ENCODE results near the gene SYNJ2. TPM values are rescaled to one million over a fixed set of nuclear protein-coding genes. Genes with fewer than 3 reads are reported as not detected.

SYNJ2 gene
- total and polyA plus RNA-seq, 3 donors from 2014 or later, result 5.8 to 17.7 (median 7.6) TPM

DNA sequence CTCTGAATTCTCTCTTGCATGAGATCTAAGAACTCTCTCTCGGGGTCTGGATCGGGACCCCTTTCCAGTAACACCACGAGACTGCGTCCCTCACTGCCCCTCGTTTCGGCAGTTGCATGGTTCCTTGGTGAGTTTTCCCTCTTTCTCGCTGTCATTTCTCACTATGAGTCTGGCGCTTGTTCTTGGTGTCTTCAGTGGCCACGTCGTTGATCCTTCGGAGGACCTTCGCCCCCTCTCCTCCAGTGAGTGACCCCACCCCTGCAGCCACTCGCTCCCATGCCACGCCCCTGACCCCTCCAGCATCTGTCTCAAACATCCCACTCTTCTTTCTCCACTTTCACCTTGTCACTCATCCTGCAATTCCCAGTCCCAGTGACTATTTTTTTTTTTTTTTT, 23.0 kb downstream of the SYNJ2 start:
- 95 to 96% methylated on average over 14 of the region's 14 CpGs for WGBS, 2 donors
- Histone ChIP-seq H3K27me3 (no peaks in the 10 kb centered on the region), H3K4me3 (no peak overlapping the region), H3K9me3 (no peaks in the 10 kb centered on the region), H3K36me3 (ENCODE audit: low read depth, missing control alignments) (no peaks in the 10 kb centered on the region), H3K4me1 (peaks cover 8% of the 10 kb centered on the region), H3K27ac (no peak overlapping the region)
- intact Hi-C loops (cut with DNase I; ENCODE audit: low total_unique reads), result no loop called here
- no peak for DNase-seq
- TF ChIP-seq, protein P1, sequence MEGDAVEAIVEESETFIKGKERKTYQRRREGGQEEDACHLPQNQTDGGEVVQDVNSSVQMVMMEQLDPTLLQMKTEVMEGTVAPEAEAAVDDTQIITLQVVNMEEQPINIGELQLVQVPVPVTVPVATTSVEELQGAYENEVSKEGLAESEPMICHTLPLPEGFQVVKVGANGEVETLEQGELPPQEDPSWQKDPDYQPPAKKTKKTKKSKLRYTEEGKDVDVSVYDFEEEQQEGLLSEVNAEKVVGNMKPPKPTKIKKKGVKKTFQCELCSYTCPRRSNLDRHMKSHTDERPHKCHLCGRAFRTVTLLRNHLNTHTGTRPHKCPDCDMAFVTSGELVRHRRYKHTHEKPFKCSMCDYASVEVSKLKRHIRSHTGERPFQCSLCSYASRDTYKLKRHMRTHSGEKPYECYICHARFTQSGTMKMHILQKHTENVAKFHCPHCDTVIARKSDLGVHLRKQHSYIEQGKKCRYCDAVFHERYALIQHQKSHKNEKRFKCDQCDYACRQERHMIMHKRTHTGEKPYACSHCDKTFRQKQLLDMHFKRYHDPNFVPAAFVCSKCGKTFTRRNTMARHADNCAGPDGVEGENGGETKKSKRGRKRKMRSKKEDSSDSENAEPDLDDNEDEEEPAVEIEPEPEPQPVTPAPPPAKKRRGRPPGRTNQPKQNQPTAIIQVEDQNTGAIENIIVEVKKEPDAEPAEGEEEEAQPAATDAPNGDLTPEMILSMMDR (IDR thresholded peaks at IDR 0.05), result no peak
- TF ChIP-seq POLR2A (IDR thresholded peaks at IDR 0.05), result no peak

DNA sequence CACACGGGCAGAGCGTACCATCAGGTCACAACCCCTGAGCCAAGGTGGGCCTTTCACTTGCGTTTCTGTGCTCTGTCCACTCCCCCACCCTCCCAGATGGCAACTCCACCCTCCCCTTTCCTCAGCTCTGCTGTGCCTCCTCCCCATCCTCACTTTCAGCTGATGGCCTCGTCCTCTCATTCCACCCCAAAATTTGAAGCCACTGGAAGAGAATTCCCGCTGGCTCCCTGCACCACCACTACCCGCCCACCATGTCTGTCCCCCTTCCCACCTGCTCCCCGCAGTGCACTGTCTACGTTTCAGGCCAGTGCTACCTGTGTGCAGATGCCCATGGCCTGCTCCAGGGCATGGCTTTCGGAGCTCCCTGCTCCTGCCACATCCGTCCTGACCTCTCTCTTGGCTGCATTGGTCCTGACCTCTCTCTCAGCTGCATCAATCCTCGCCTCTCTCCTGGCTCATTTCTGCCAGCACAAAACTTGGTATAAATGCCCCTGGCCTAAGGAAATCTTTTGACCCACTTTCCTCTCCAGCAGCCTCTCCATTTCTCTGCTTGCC, 24.0 kb downstream of the SYNJ2 start:
- Histone ChIP-seq H3K27me3 (no peaks in the 10 kb centered on the region), H3K9me3 (no peaks in the 10 kb centered on the region), H3K4me3 (no peak overlapping the region), H3K4me1 (peaks cover 10% of the 10 kb centered on the region), H3K27ac (no peak overlapping the region), H3K36me3 (ENCODE audit: low read depth, missing control alignments) (no peaks in the 10 kb centered on the region)
- DNase-seq, result no peak
- TF ChIP-seq, protein P1 (IDR thresholded peaks at IDR 0.05), result no peak
- TF ChIP-seq POLR2A (IDR thresholded peaks at IDR 0.05), result no peak
- 90 to 92% methylated on average over 11 of the region's 11 CpGs for WGBS, 2 donors
- intact Hi-C loops (cut with DNase I; ENCODE audit: low total_unique reads), result no loop called here

- TF ChIP-seq POLR2A (IDR thresholded peaks at IDR 0.05), result no peak
- TF ChIP-seq, protein P1 (IDR thresholded peaks at IDR 0.05), result no peak
- 87% methylated on average over 7 of the region's 7 CpGs for WGBS, 2 donors
- peaks cover 10% of the 10 kb centered on the region for H3K4me1 ChIP-seq
- no peaks in the 10 kb centered on the region for H3K9me3 ChIP-seq
- H3K36me3 ChIP-seq (ENCODE audit: low read depth, missing control alignments), result no peaks in the 10 kb centered on the region
- intact Hi-C loops (cut with DNase I; ENCODE audit: low total_unique reads), result no loop called here
- no peak overlapping the region for H3K27ac ChIP-seq
- no peak for DNase-seq
- no peak overlapping the region for H3K4me3 ChIP-seq
- no peaks in the 10 kb centered on the region for H3K27me3 ChIP-seq
These were observed 24.7 kb downstream of the SYNJ2 start for GRCh38 chr6:158006331-158006730.

- 93 to 95% methylated on average over 11 of the region's 11 CpGs for WGBS, 2 donors
- H3K27ac ChIP-seq, result no peak overlapping the region
- TF ChIP-seq POLR2A (IDR thresholded peaks at IDR 0.05), result no peak
- TF ChIP-seq, protein P1 (IDR thresholded peaks at IDR 0.05), result no peak
- intact Hi-C loops (cut with DNase I; ENCODE audit: low total_unique reads), result no loop called here
- H3K36me3 ChIP-seq (ENCODE audit: low read depth, missing control alignments), result no peaks in the 10 kb centered on the region
- no peak for DNase-seq
- H3K9me3 ChIP-seq, result no peaks in the 10 kb centered on the region
- peaks cover 10% of the 10 kb centered on the region for H3K4me1 ChIP-seq
- H3K4me3 ChIP-seq, result no peak overlapping the region
- H3K27me3 ChIP-seq, result no peaks in the 10 kb centered on the region
These were observed 25.3 kb downstream of the SYNJ2 start for GRCh38 chr6:158006821-158007570.

GRCh38 chr6:158008864-158009113, 27.1 kb downstream of the SYNJ2 start:
- no peaks in the 10 kb centered on the region for H3K27me3 ChIP-seq
- 88 to 93% methylated on average over 6 of the region's 6 CpGs for WGBS, 2 donors
- no peak for DNase-seq
- H3K4me1 ChIP-seq, result peaks cover 10% of the 10 kb centered on the region
- H3K27ac ChIP-seq, result no peak overlapping the region
- no peaks in the 10 kb centered on the region for H3K9me3 ChIP-seq
- no peak for TF ChIP-seq POLR2A (IDR thresholded peaks at IDR 0.05)
- TF ChIP-seq, protein P1 (IDR thresholded peaks at IDR 0.05), result no peak
- intact Hi-C loops (cut with DNase I; ENCODE audit: low total_unique reads), result no loop called here
- H3K36me3 ChIP-seq (ENCODE audit: low read depth, missing control alignments), result no peaks in the 10 kb centered on the region
- no peak overlapping the region for H3K4me3 ChIP-seq
